Right lobe of liver (tissue), 4 donors: Measurements from ENCODE around the gene KIT.
"Not testable (repeated sequence)": the region's sequence is repeated elsewhere in the genome, so short reads cannot be mapped to it uniquely, and the experiment has no call there.

ENCODE experiments used
- POLR2A ChIP-seq: fragments of 450-650 bp; IDR thresholded peaks from one replicate; pipeline ENCODE4 v1.6.1; 2017; ENCODE audit warnings: antibody characterized with exemption, mild to moderate bottlenecking
- TF ChIP-seq, protein P1 (sequence below), 4 donors: fragments of 200-600 bp in 3 of 4; fragments of 450-650 bp in 1 of 4; IDR thresholded peaks; one replicate each; pipeline versions ENCODE4 v1.5.1 to v1.8.0; 2016 to 2022; ENCODE audit warnings: antibody characterized with exemption in 4 of 4, mild to moderate bottlenecking in 2 of 4
- donor health status: DM: no; HTN: no; CAD: no.
- donor health status: DM: no; HTN: no; CAD: no.
- donor health status: DM: no; HTN: yes; CAD: no.

DNA sequence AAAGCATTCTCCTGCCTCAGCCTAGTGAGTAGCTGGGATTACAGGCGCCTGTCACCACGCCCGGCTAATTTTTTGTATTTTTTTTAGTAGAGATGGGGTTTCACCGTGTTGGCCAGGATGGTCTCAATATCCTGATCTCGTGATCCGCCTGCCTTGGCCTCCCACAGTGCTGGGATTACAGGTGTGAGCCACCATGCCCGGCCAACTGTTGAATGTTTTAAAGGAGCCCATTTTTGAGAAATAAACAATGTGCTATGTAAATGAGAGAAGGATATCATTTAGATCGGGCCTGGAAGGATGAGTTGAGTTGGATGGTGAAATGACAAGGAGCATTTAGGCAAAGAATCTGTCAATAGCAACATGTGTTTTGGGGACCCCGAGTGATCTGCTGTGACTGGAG is 16.7 kb upstream of the KIT start:
- TF ChIP-seq, protein P1, sequence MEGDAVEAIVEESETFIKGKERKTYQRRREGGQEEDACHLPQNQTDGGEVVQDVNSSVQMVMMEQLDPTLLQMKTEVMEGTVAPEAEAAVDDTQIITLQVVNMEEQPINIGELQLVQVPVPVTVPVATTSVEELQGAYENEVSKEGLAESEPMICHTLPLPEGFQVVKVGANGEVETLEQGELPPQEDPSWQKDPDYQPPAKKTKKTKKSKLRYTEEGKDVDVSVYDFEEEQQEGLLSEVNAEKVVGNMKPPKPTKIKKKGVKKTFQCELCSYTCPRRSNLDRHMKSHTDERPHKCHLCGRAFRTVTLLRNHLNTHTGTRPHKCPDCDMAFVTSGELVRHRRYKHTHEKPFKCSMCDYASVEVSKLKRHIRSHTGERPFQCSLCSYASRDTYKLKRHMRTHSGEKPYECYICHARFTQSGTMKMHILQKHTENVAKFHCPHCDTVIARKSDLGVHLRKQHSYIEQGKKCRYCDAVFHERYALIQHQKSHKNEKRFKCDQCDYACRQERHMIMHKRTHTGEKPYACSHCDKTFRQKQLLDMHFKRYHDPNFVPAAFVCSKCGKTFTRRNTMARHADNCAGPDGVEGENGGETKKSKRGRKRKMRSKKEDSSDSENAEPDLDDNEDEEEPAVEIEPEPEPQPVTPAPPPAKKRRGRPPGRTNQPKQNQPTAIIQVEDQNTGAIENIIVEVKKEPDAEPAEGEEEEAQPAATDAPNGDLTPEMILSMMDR (IDR thresholded peaks at IDR 0.05), result not testable (repeated sequence)
- not testable (repeated sequence) for TF ChIP-seq POLR2A
